A549 (cell line): ENCODE results near the gene PRKAR1B.

ENCODE experiments used
- POLR2A ChIP-seq: IDR thresholded peaks from 2 replicates; pipeline ENCODE4 v1.6.1; 2012; ENCODE audit warnings: mild to moderate bottlenecking, low read length
- TF ChIP-seq, protein P1 (sequence below): fragments of 450-650 bp; IDR thresholded peaks from 2 replicates; pipeline ENCODE4 v1.6.1; 2014; ENCODE audit warnings: antibody characterized with exemption

DNA sequence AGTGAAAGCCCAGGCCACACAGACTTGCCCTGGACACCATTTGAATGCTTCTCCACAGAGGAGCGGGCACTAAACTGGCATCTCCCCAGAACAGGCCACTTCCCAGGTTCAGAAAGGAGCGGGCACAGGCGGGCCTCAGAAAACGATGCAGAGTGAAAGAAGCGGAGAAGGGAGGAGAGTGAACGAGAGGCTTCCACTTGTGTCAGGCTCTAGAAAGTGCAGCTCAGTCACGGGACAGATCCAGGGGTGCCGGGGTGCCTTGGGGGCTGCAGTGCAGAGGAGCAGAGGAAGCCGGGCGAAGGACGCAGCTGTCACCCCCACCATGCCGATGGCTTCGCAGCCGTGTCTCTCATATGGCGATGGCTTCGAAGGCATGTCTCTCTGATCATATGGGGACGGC lies 26.1 kb upstream of the PRKAR1B start:
- TF ChIP-seq, protein P1, sequence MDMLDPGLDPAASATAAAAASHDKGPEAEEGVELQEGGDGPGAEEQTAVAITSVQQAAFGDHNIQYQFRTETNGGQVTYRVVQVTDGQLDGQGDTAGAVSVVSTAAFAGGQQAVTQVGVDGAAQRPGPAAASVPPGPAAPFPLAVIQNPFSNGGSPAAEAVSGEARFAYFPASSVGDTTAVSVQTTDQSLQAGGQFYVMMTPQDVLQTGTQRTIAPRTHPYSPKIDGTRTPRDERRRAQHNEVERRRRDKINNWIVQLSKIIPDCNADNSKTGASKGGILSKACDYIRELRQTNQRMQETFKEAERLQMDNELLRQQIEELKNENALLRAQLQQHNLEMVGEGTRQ = no peak
- TF ChIP-seq POLR2A = no peak
